ENCODE data around the gene GIPR. TPM values are rescaled to one million over a fixed set of nuclear protein-coding genes. Genes with fewer than 3 reads are reported as not detected.
"Not testable (repeated sequence)": the region's sequence is repeated elsewhere in the genome, so short reads cannot be mapped to it uniquely, and the experiment has no call there.

GIPR gene
- total RNA-seq, 6 donors from 2014 or later = 2.9 to 17.8 (median 6.0) TPM

GRCh38 chr19:45682908-45683307, 14.9 kb downstream of the GIPR start:
- ATAC-seq (ENCODE audit: low FRiP score in 2 of 2) = no peak
- WGBS, 2 donors = 77 to 79% methylated on average over 5 of the region's 5 CpGs
- no peak for DNase-seq
- TF ChIP-seq POLR2A (IDR thresholded peaks at IDR 0.05) = no peak
- TF ChIP-seq, protein P1, sequence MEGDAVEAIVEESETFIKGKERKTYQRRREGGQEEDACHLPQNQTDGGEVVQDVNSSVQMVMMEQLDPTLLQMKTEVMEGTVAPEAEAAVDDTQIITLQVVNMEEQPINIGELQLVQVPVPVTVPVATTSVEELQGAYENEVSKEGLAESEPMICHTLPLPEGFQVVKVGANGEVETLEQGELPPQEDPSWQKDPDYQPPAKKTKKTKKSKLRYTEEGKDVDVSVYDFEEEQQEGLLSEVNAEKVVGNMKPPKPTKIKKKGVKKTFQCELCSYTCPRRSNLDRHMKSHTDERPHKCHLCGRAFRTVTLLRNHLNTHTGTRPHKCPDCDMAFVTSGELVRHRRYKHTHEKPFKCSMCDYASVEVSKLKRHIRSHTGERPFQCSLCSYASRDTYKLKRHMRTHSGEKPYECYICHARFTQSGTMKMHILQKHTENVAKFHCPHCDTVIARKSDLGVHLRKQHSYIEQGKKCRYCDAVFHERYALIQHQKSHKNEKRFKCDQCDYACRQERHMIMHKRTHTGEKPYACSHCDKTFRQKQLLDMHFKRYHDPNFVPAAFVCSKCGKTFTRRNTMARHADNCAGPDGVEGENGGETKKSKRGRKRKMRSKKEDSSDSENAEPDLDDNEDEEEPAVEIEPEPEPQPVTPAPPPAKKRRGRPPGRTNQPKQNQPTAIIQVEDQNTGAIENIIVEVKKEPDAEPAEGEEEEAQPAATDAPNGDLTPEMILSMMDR (IDR thresholded peaks at IDR 0.05) = no peak
- TF ChIP-seq EP300 (IDR thresholded peaks at IDR 0.05) = no peak
- no peak for TF ChIP-seq POLR2AphosphoS5 (IDR thresholded peaks at IDR 0.05)
- Histone ChIP-seq H3K4me1 (peaks cover 12 to 17% (median 14%) of the 10 kb centered on the region in 4 donors), H3K27ac (no peak overlapping the region), H3K36me3 (peaks cover 14 to 41% (median 29%) of the 10 kb centered on the region in 4 donors), H3K9me3 (no peaks in the 10 kb centered on the region), H3K27me3 (peaks cover 0 to 4% (median 2%) of the 10 kb centered on the region in 4 donors), H3K4me3 (no peak overlapping the region)

DNA sequence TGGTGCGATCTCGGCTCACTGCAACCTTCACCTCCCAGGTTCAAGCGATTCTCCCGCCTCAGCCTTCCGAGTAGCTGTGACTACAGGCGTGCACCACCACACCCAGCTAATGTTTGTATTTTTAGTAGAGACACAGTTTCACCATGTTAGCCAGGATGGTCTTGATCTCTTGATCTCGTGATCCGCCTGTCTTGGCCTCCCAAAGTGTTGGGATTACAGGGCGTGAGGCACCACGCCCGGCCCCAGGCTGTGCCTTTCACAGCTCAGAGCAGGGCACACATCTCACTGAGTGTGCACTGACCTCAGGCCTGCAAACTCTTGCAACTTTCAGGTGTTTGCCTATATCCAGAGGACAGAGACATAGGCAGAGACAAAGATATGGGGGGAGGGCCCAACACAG, 17.0 kb downstream of the GIPR start:
- H3K27ac ChIP-seq; H3K4me3 ChIP-seq; ATAC-seq (ENCODE audit: low FRiP score in 2 of 2); H3K9me3 ChIP-seq; H3K27me3 ChIP-seq; DNase-seq: not testable (repeated sequence)
- peaks cover 17 to 54% (median 35%) of the 10 kb centered on the region in 4 donors for H3K36me3 ChIP-seq
- WGBS, 2 donors = 89 to 95% methylated on average over 11 of the region's 11 CpGs
- H3K4me1 ChIP-seq = peaks cover 8 to 14% (median 11%) of the 10 kb centered on the region in 4 donors

- WGBS, 2 donors = 89 to 90% methylated on average over 9 of the region's 9 CpGs
- DNase-seq = no peak
- H3K27ac ChIP-seq = no peak overlapping the region
Measured at GRCh38 chr19:45687599-45687998, 19.6 kb downstream of the GIPR start.

DNA sequence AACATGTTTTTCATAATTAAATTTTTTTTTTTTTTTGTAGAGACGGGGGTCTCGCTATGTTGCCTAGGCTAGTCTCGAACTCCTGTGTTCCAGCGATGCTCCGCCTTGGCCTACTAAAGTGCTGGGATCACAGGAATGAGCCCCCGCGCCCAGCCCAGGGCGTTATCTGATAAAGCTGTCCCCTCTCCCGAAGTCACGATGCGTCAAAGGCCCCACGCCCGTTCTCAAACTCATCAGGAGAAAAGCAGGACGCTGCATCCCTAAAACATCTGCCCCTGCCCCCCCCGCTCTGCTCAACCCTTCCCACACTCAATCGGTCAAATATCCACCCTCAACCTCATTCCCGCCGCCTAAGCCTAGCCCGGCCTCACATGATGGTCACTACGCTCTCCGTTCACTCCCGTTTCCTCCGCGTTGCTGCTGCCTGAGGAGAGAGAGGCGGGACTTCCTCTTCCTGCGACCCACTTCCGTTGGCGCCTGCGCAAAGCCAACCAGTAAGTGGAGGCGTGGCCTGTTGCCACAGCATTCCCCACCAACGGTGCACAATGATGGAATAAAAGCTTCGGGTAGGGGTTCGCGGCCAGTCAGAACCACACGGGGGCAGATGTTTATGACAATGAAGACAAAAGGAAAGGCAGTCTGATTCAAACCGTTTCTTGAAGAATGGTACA, 23.6 kb downstream of the GIPR start, which contains the start of gene SNRPD2:
SNRPD2 (minus strand) TSS at position 438 of the 671 bp plus-strand sequence; CDS start at position 373, 65 bp downstream.
- DNase-seq (peak in 1 of 2 donors; percentile 93), ATAC-seq (ENCODE audit: low FRiP score in 2 of 2) (peak; percentile 92 to 93)
- H3K4me1 ChIP-seq = peaks cover 13 to 19% (median 17%) of the 10 kb centered on the region in 4 donors
- H3K36me3 ChIP-seq = peaks cover 16 to 39% (median 28%) of the 10 kb centered on the region in 4 donors
- H3K27me3 ChIP-seq = no peaks in the 10 kb centered on the region
- TF ChIP-seq POLR2AphosphoS5 (IDR thresholded peaks at IDR 0.05) (peak; percentile 93 to 98), EP300 (IDR thresholded peaks at IDR 0.05) (no peak), POLR2A (IDR thresholded peaks at IDR 0.05) (peak in 3 of 4 donors; percentile 49 to 89 (median 81))
- TF ChIP-seq, protein P1 (IDR thresholded peaks at IDR 0.05) = peak in 1 of 6 experiments; percentile 19
- H3K27ac ChIP-seq = peak within 1 kb of the TSS; percentile 89 to 95 (median 92)
- 0 to 1% methylated on average over 32 to 36 of the region's 36 CpGs for WGBS, 2 donors
- no peaks in the 10 kb centered on the region for H3K9me3 ChIP-seq
- peak within 1 kb of the TSS; percentile 72 to 94 (median 90) for H3K4me3 ChIP-seq

More at GRCh38 chr19:45687599-45687998, 19.6 kb downstream of the GIPR start:
- ATAC-seq (ENCODE audit: low FRiP score in 2 of 2) = no peak
- Histone ChIP-seq H3K9me3 (no peaks in the 10 kb centered on the region), H3K4me3 (no peak overlapping the region), H3K4me1 (peaks cover 7 to 11% (median 9%) of the 10 kb centered on the region in 4 donors), H3K27me3 (no peaks in the 10 kb centered on the region), H3K36me3 (peaks cover 17 to 54% (median 35%) of the 10 kb centered on the region in 4 donors)
- TF ChIP-seq POLR2A (IDR thresholded peaks at IDR 0.05) = no peak
- TF ChIP-seq, protein P1 (IDR thresholded peaks at IDR 0.05) = no peak
- TF ChIP-seq EP300 (IDR thresholded peaks at IDR 0.05) = no peak
- TF ChIP-seq POLR2AphosphoS5 (IDR thresholded peaks at IDR 0.05) = no peak

- H3K36me3 ChIP-seq = peaks cover 8 to 31% (median 20%) of the 10 kb centered on the region in 4 donors
- DNase-seq (peak; percentile 96 to 99), ATAC-seq (ENCODE audit: low FRiP score in 2 of 2) (peak; percentile 95 to 99)
- WGBS, 2 donors = 0 to 1% methylated on average over 27 to 36 of the region's 70 CpGs
- H3K27me3 ChIP-seq = no peaks in the 10 kb centered on the region
- peaks cover 13 to 19% (median 17%) of the 10 kb centered on the region in 4 donors for H3K4me1 ChIP-seq
- TF ChIP-seq POLR2A (IDR thresholded peaks at IDR 0.05) (peak in 3 of 4 donors; percentile 38 to 76 (median 51)), EP300 (IDR thresholded peaks at IDR 0.05) (peak in 1 of 4 donors; percentile 61), POLR2AphosphoS5 (IDR thresholded peaks at IDR 0.05) (peak; percentile 37 to 71)
- TF ChIP-seq, protein P1 (IDR thresholded peaks at IDR 0.05) = no peak
- no peaks in the 10 kb centered on the region for H3K9me3 ChIP-seq
- peak within 1 kb of the TSS; percentile 72 to 94 (median 90) for H3K4me3 ChIP-seq
- peak within 1 kb of the TSS; percentile 89 to 95 (median 92) for H3K27ac ChIP-seq
Measured at GRCh38 chr19:45692187-45693105, 24.4 kb downstream of the GIPR start, which contains the start of gene QPCTL. TSS of gene QPCTL (plus strand) at chr19:45692666. CDS start at chr19:45692704, 38 bp downstream.

All from upper lobe of left lung (tissue), 6 donors.